Dendritic cell treated with granulocyte-macrophage colony-stimulating factor and Interleukin-4, amounts not matched to agents 40 ng/mL and 50 ng/mL, for 4 days (primary cell): ENCODE data around the gene MRPL41.
A peak's percentile ranks its signal among the peaks of the same experiment; 100 is the strongest.
"Not testable (repeated sequence)": the region's sequence is repeated elsewhere in the genome, so short reads cannot be mapped to it uniquely, and the experiment has no call there.

ENCODE experiments used
- H3K27ac Mint-ChIP-seq: one replicate; pipeline ENCODE4 v1.8.0; 2022; ENCODE audit warnings: mild to moderate bottlenecking, mixed read lengths
- H3K27me3 Mint-ChIP-seq: one replicate; pipeline ENCODE4 v1.8.0; 2022; ENCODE audit warnings: mild to moderate bottlenecking, mixed read lengths
- H3K36me3 Mint-ChIP-seq: one replicate; pipeline ENCODE4 v1.8.0; 2022; ENCODE audit warnings: low read depth, mixed read lengths
- H3K4me1 Mint-ChIP-seq: one replicate; pipeline ENCODE4 v1.8.0; 2022; ENCODE audit warnings: low read depth, mixed read lengths
- H3K4me3 Mint-ChIP-seq: one replicate; pipeline ENCODE4 v1.8.0; 2022; ENCODE audit warnings: mild to moderate bottlenecking, moderate library complexity, mixed read lengths
- H3K9me3 Mint-ChIP-seq: one replicate; pipeline ENCODE4 v1.8.0; 2022; ENCODE audit warnings: mixed read lengths
- intact Hi-C: fragments of 100-400 bp; cut with micrococcal nuclease; formaldehyde crosslinking; loops from one replicate; pipeline ENCODE4 v1.15.0; 2022

The MRPL41 gene

DNA sequence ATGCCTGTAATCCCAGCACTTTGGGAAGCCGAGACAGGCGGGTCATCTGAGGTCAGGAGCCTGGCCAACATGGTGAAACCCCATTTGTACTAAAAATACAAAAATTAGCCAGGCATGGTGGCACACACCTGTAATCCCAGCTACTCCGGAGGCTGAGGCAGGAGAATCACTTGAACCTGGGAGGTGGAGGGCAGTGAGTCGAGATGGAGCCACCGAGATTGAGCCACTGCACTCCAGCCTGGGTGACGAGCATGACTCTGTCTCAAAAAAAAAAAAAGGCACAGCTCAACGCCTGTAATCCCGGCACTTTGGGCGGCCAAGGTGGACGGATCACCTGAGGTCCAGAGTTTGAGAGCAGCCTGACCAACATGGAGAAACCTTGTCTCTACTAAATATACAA lies 2.0 kb downstream of the MRPL41 start:
- not testable (repeated sequence) for H3K4me3 Mint-ChIP-seq, H3K27ac Mint-ChIP-seq, H3K27me3 Mint-ChIP-seq, H3K9me3 Mint-ChIP-seq
- H3K4me1 Mint-ChIP-seq: peaks cover 23% of the 10 kb centered on the region
- peaks cover 67% of the 10 kb centered on the region for H3K36me3 Mint-ChIP-seq
- intact Hi-C loops: loop anchor here (5.0 kb wide), 1 partner anchor 39 kb away; the partner anchor contains the start of gene ZMYND19

GRCh38 chr9:137554349-137554748 lies 2.7 kb downstream of the MRPL41 start:
- Mint-ChIP-seq H3K4me1 (peaks cover 17% of the 10 kb centered on the region), H3K27me3 (no peaks in the 10 kb centered on the region), H3K27ac (no peak overlapping the region), H3K4me3 (no peak overlapping the region), H3K9me3 (no peaks in the 10 kb centered on the region), H3K36me3 (peaks cover 71% of the 10 kb centered on the region)
- intact Hi-C loops: loop anchor here (5.0 kb wide), 1 partner anchor 38 kb away; the partner anchor contains the start of gene ZMYND19

DNA sequence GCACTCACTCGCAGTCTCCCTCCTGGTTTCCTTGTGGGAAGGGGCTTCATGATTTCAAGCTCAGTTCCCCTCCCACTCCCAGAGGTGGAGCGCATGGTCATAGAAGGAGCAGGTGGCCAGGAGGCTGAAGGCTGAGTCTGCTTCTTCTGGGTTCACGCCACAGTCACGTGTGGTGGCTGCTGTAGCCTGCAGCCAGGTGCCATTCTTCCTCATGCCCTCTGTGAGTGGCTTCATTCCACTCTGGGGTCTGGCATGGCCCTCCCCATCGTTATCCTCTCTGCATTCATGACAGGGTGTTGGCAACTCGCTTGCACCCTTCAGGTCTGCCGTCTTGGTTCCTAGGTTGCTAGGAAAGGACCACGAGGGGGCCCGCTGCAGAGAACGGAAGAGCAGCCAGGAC lies 3.5 kb downstream of the MRPL41 start:
- Mint-ChIP-seq H3K36me3 (peaks cover 77% of the 10 kb centered on the region), H3K27ac (no peak overlapping the region), H3K4me1 (peaks cover 9% of the 10 kb centered on the region), H3K9me3 (no peaks in the 10 kb centered on the region), H3K27me3 (no peaks in the 10 kb centered on the region), H3K4me3 (no peak overlapping the region)
- intact Hi-C loops: no loop called here

- Mint-ChIP-seq H3K27ac (no peak overlapping the region), H3K4me1 (peaks cover 7% of the 10 kb centered on the region), H3K36me3 (peaks cover 81% of the 10 kb centered on the region), H3K4me3 (no peak overlapping the region), H3K27me3 (no peaks in the 10 kb centered on the region), H3K9me3 (no peaks in the 10 kb centered on the region)
- intact Hi-C loops: no loop called here
These were observed 4.6 kb downstream of the MRPL41 start for GRCh38 chr9:137556069-137556838.

- Mint-ChIP-seq H3K4me3 (no peak overlapping the region), H3K27me3 (no peaks in the 10 kb centered on the region), H3K27ac (no peak overlapping the region), H3K4me1 (no peaks in the 10 kb centered on the region), H3K36me3 (peaks cover 86% of the 10 kb centered on the region), H3K9me3 (no peaks in the 10 kb centered on the region)
- intact Hi-C loops: no loop called here
These were observed 6.4 kb downstream of the MRPL41 start for GRCh38 chr9:137558127-137558526.

DNA sequence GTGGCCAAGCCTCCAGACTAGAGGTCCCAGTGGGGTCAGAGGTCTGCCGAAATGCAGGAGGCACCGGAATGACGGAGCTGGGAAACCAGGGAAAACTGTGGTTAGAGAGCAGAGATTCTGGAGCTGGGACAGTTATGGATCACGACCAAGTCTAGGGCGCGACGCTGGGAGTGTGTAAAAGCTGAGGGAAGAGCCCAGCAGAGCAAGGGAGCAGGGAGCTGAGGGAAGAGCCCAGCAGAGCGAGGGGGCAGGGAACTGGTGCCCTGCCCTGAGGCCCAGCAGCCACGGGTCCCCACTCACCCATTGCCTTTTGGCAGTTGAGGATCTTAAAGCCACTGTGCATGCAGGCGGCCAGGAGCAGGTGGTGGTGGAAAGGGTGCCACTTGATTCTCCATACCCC lies 12.5 kb downstream of the MRPL41 start:
- H3K36me3 Mint-ChIP-seq: peaks cover 68% of the 10 kb centered on the region
- no peak overlapping the region for H3K4me3 Mint-ChIP-seq
- peak overlapping the region; percentile 27 for H3K27ac Mint-ChIP-seq
- peaks cover 28% of the 10 kb centered on the region for H3K9me3 Mint-ChIP-seq
- intact Hi-C loops: no loop called here
- H3K4me1 Mint-ChIP-seq: peaks cover 22% of the 10 kb centered on the region
- peaks cover 1% of the 10 kb centered on the region for H3K27me3 Mint-ChIP-seq

DNA sequence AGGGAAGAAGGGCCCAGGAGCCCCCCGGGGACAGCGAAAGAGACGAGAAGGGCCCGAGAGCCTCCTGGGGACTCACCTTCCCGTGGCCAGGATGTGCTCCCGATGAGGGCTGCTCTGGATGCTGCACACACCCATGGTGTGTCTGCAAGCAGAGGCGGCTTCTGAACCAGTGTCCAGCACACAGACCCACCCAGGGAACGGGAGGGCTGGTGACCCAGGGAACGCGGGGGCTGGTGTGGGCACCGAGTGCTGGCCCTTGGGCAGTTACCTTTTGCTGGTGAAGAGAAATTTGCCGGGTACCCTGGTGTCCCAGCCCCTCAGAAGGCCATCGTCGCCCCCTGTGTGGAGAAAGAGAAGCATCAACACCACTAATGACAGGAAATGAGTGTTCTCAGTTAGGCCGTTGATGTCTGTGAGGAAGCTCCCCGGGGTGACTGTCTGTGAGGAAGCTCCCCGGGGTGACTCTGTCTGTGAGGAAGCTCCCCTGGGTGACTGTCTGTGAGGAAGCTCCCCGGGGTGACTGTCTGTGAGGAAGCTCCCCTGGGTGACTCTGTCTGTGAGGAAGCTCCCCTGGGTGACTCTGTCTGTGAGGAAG lies 13.2 kb downstream of the MRPL41 start:
- Mint-ChIP-seq H3K9me3 (peaks cover 35% of the 10 kb centered on the region), H3K4me3 (no peak overlapping the region), H3K4me1 (peaks cover 26% of the 10 kb centered on the region), H3K27me3 (peaks cover 1% of the 10 kb centered on the region), H3K36me3 (peaks cover 68% of the 10 kb centered on the region), H3K27ac (peak overlapping the region; percentile 27)
- intact Hi-C loops: no loop called here

GRCh38 chr9:137568445-137568844 lies 16.8 kb downstream of the MRPL41 start:
- H3K4me3 Mint-ChIP-seq, intact Hi-C loops, H3K27me3 Mint-ChIP-seq: not testable (repeated sequence)
- Mint-ChIP-seq H3K9me3 (peaks cover 37% of the 10 kb centered on the region), H3K27ac (peak overlapping the region; percentile 28), H3K36me3 (peaks cover 65% of the 10 kb centered on the region), H3K4me1 (peaks cover 24% of the 10 kb centered on the region)

GRCh38 chr9:137569609-137570203 lies 18.0 kb downstream of the MRPL41 start:
- no peak overlapping the region for H3K4me3 Mint-ChIP-seq
- peaks cover 12% of the 10 kb centered on the region for H3K4me1 Mint-ChIP-seq
- H3K9me3 Mint-ChIP-seq: peaks cover 24% of the 10 kb centered on the region
- intact Hi-C loops: no loop called here
- peaks cover 65% of the 10 kb centered on the region for H3K36me3 Mint-ChIP-seq
- H3K27me3 Mint-ChIP-seq: no peaks in the 10 kb centered on the region
- H3K27ac Mint-ChIP-seq: no peak overlapping the region

- Mint-ChIP-seq H3K27ac (no peak overlapping the region), H3K4me3 (no peak overlapping the region), H3K4me1 (peaks cover 19% of the 10 kb centered on the region), H3K36me3 (peaks cover 68% of the 10 kb centered on the region), H3K27me3 (no peaks in the 10 kb centered on the region), H3K9me3 (peaks cover 21% of the 10 kb centered on the region)
- intact Hi-C loops: no loop called here
These were observed 18.9 kb downstream of the MRPL41 start for GRCh38 chr9:137570566-137570965.

- H3K27me3 Mint-ChIP-seq: no peaks in the 10 kb centered on the region
- H3K4me3 Mint-ChIP-seq: no peak overlapping the region
- H3K4me1 Mint-ChIP-seq: peaks cover 42% of the 10 kb centered on the region
- H3K36me3 Mint-ChIP-seq: peaks cover 70% of the 10 kb centered on the region
- H3K9me3 Mint-ChIP-seq: peaks cover 10% of the 10 kb centered on the region
- no peak overlapping the region for H3K27ac Mint-ChIP-seq
- intact Hi-C loops: no loop called here
These were observed 22.5 kb downstream of the MRPL41 start for GRCh38 chr9:137574192-137574591.

GRCh38 chr9:137575364-137575715 lies 23.7 kb downstream of the MRPL41 start:
- intact Hi-C loops: no loop called here
- Mint-ChIP-seq H3K27me3 (no peaks in the 10 kb centered on the region), H3K4me1 (peaks cover 40% of the 10 kb centered on the region), H3K27ac (no peak overlapping the region), H3K9me3 (no peaks in the 10 kb centered on the region), H3K4me3 (no peak overlapping the region), H3K36me3 (peaks cover 59% of the 10 kb centered on the region)

- Mint-ChIP-seq H3K27ac (no peak overlapping the region), H3K4me3 (no peak overlapping the region), H3K4me1 (peaks cover 40% of the 10 kb centered on the region), H3K9me3 (no peaks in the 10 kb centered on the region), H3K27me3 (no peaks in the 10 kb centered on the region), H3K36me3 (peaks cover 54% of the 10 kb centered on the region)
- intact Hi-C loops: no loop called here
These were observed 24.2 kb downstream of the MRPL41 start for GRCh38 chr9:137575716-137576411.
